K562 (cell line): ENCODE results near the gene SHANK3. TPM values are rescaled to one million over a fixed set of nuclear protein-coding genes. Genes with fewer than 3 reads are reported as not detected.

Source experiments
- ATAC-seq: fragments of 200-7000 bp; cut with Tn5 transposase; 3 replicates; pipeline ENCODE4 v1.9.1; 2020; ENCODE audit warnings: moderate library complexity
- BruUV-seq: library from RNA; stranded (reverse); fragments of 400-500 nt; replicated peaks from 2 replicates; lab custom pipeline; 2021; lab: Mats Ljungman, UMichigan
- CTCF ChIA-PET: fragments of 300-600 bp; formaldehyde crosslinking; extraction: SDS; loops from one replicate; lab custom pipeline; 2021; ENCODE audit warnings: low intra/inter-chr PET ratio; lab: Yijun Ruan, JAX
- POLR2A ChIA-PET: fragments of 300-600, 350-650 bp; sonication (Branson Sonifier 250); formaldehyde crosslinking; extraction: SDS; loops from one replicate; lab custom pipeline; 2021; ENCODE audit warnings: antibody characterized with exemption, inconsistent platforms; lab: Yijun Ruan, JAX
- DNase-seq, 4 experiments: peaks; one replicate each; pipeline versions ENCODE4 v3.0.0 to v3.0.0-alpha.2; 2011 to 2018; ENCODE audit warnings: low spot score in 3 of 4, mixed read lengths in 3 of 4; ENCODE audit errors: extremely low read depth in 1 of 4
- FAIRE-seq: peaks from 2 replicates; lab custom pipeline; 2011; peaks lifted over from hg19 to GRCh38; lab: Jason Lieb, UNC
- H2AFZ ChIP-seq: 2 replicates; pipeline ENCODE4 v1.6.0; 2011; ENCODE audit warnings: low read depth, low read length, control low read depth, inconsistent platforms
- H3K27ac ChIP-seq: fragments of 200-600 bp; 3 replicates; pipeline ENCODE4 v1.8.0; 2011; ENCODE audit warnings: low read depth, mild to moderate bottlenecking, control low read depth, inconsistent platforms, low read length, moderate library complexity, mixed read lengths; ENCODE audit errors: extremely low read depth
- H3K27me3 ChIP-seq, 2 experiments: fragments of 300-600 bp in 1 of 2; 2 replicates in 1 of 2; 3 replicates in 1 of 2; pipeline versions ENCODE4 v1.6.0 to v1.8.0; 2011; ENCODE audit warnings: inconsistent platforms in 2 of 2, low read length in 2 of 2, mild to moderate bottlenecking in 1 of 2, mixed read lengths in 1 of 2, moderate library complexity in 1 of 2; ENCODE audit not compliant: control insufficient read depth in 2 of 2, insufficient read depth in 2 of 2
- H3K36me3 ChIP-seq: fragments of 300-600 bp; 3 replicates; pipeline ENCODE4 v1.8.0; 2011; ENCODE audit warnings: mild to moderate bottlenecking, low read length, inconsistent platforms; ENCODE audit not compliant: control insufficient read depth, insufficient read depth
- H3K4me1 ChIP-seq, 2 experiments: fragments of 200-600 bp in 1 of 2; replicated peaks in 1 of 2; 2 replicates in 1 of 2; 3 replicates in 1 of 2; pipeline versions ENCODE4 v1.5.1 to v1.8.0; 2011; ENCODE audit warnings: inconsistent platforms in 2 of 2, low read length in 2 of 2, mild to moderate bottlenecking in 1 of 2, mixed read lengths in 1 of 2, moderate library complexity in 1 of 2; ENCODE audit not compliant: control insufficient read depth in 2 of 2, insufficient read depth in 2 of 2
- H3K4me2 ChIP-seq: 2 replicates; pipeline ENCODE4 v1.6.1; 2011; ENCODE audit warnings: low read length, control low read depth, inconsistent platforms, mixed read lengths; ENCODE audit not compliant: insufficient read depth
- H3K4me3 ChIP-seq: fragments of 200-600 bp; sonication (generic), shearing (Covaris generic); 2 replicates; pipeline ENCODE4 v1.5.1; 2016; ENCODE audit warnings: control low read depth, inconsistent platforms
- H3K79me2 ChIP-seq: fragments of 200-600 bp; 3 replicates; pipeline ENCODE4 v1.8.0; 2011; ENCODE audit warnings: low read length, inconsistent platforms; ENCODE audit not compliant: control insufficient read depth, insufficient read depth
- H3K9ac ChIP-seq, 2 experiments: 2 replicates each; pipeline versions ENCODE4 v1.6.0 to v1.6.1; 2011; ENCODE audit warnings: low read depth in 2 of 2, low read length in 2 of 2, control low read depth in 1 of 2, inconsistent platforms in 1 of 2, mild to moderate bottlenecking in 1 of 2, mixed read lengths in 1 of 2; ENCODE audit not compliant: insufficient read depth in 1 of 2
- H3K9me1 ChIP-seq: one replicate; pipeline ENCODE4 v1.6.0; 2011; ENCODE audit warnings: inconsistent platforms, mild to moderate bottlenecking, low read length, moderate library complexity; ENCODE audit not compliant: control insufficient read depth, insufficient read depth
- H3K9me3 ChIP-seq: replicated peaks from 2 replicates; pipeline ENCODE4 v1.5.1; 2011; ENCODE audit warnings: low read depth, low read length, inconsistent platforms; ENCODE audit not compliant: control insufficient read depth, insufficient read depth
- H4K20me1 ChIP-seq: replicated peaks from 2 replicates; pipeline ENCODE4 v1.6.1; 2011; ENCODE audit warnings: low read length, inconsistent platforms, mixed read lengths; ENCODE audit not compliant: control insufficient read depth, insufficient read depth
- KAT8 ChIP-seq: fragments of 450-650 bp; IDR thresholded peaks from 2 replicates; pipeline ENCODE4 v1.6.1; 2016; ENCODE audit warnings: low read depth, mild to moderate bottlenecking
- RBM22 ChIP-seq: fragments of 200-400 bp; formaldehyde crosslinking; IDR thresholded peaks from 2 replicates; pipeline ENCODE4 v1.6.1; 2018; ENCODE audit warnings: low read length, low read depth; ENCODE audit not compliant: poor library complexity, severe bottlenecking
- STAT5B ChIP-seq: fragments of 250-450 bp; sonication (Bioruptor Pico); IDR thresholded peaks from 2 replicates; pipeline ENCODE4 v1.8.0; 2021; ENCODE audit warnings: mild to moderate bottlenecking, inconsistent platforms
- ZNF212 ChIP-seq: fragments of 450-650 bp; formaldehyde crosslinking; IDR thresholded peaks from 2 replicates; pipeline ENCODE4 v1.4.0; 2020; ENCODE audit warnings: mild to moderate bottlenecking
- WGBS: fragments of 100-300 bp; shearing (Covaris generic); methylation state at CpG from one replicate; pipeline ENCODE4 v1.1.6; 2016; ENCODE audit warnings: low coverage, mixed read lengths; ENCODE audit not compliant: insufficient coverage; ENCODE audit errors: missing lambda C conversion rate; 5-methylcytosine and 5-hydroxymethylcytosine counted together
- in situ Hi-C: fragments of 300-500 bp; cut with MboI; formaldehyde crosslinking; loops from 4 replicates; pipeline ENCODE4 v1.15.0; 2018; ENCODE audit warnings: inconsistent platforms, mixed read lengths
- intact Hi-C: fragments of 100-400 bp; cut with micrococcal nuclease; formaldehyde crosslinking; loops from 2 replicates; pipeline ENCODE4 v1.14.2; 2022
- polyA plus RNA-seq, 8 experiments: library from polyadenylated mRNA; depleted of rRNA in 4 of 8; stranded (reverse) in 5 of 8; unstranded in 3 of 8; fragments of >200 nt; fragmentation: Nextera tagmentation in 2 of 8; fragmentation: Illumina TruSeq in 1 of 8; extraction: Ambion mirVana in 2 of 8; extraction: Trizol in 1 of 8; gene quantifications; 2 replicates each; pipeline versions ENCODE4 v1.2.1 to v1.2.3, GENCODE V29; 2011 to 2014; ENCODE audit warnings: inconsistent platforms in 1 of 8, missing spikeins in 1 of 8
- total RNA-seq, 7 experiments: library from RNA; depleted of rRNA in 6 of 7; stranded (reverse); fragments of >200 nt in 6 of 7; fragmentation: Illumina TruSeq in 2 of 7; extraction: Trizol in 2 of 7; gene quantifications; 2 replicates each; pipeline versions ENCODE4 v1.2.1 to v1.2.3, GENCODE V29; 2011 to 2021; ENCODE audit warnings: low replicate concordance in 1 of 7

SHANK3 gene
- total and polyA plus RNA-seq, 9 of the 15 experiments (the other 6 are each of a cell fraction or from before 2014, with no cell fraction given) = 0.01 to 0.07 (median 0.03) TPM; not detected in 6

DNA sequence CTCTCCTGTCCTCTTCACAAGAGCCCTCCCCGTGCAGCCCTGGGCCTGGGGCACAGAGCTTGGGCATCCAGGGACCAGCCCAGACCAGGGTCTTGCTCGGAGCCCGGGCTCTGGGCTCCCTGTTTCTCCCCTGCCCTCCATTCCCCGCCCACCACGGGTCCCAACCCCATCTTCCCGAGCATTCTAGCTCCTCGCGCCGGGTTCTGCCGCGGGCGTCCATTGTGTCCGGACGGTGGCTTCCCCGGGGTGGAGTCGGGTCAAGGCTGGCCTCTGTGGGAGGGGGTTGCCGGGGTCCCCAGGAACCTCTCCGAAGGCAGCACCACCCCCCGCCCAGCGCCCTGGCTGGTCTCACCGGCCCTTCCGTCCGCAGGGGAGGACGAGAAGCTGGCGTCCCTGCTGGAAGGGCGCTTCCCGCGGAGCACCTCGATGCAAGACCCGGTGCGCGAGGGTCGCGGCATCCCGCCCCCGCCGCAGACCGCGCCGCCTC is 47.2 kb downstream of the SHANK3 start:
- H4K20me1 ChIP-seq = 0 out of 2 replicates have a peak, but pooled peaks cover 5% of the 10 kb centered on the region
- ATAC-seq (no peak), FAIRE-seq (no peak), DNase-seq (no peak)
- POLR2A ChIA-PET = no interaction called here
- no peak overlapping the region for H3K4me2 ChIP-seq
- no peaks in the 10 kb centered on the region for H3K9me1 ChIP-seq
- no TSS peak for BruUV-seq
- H3K36me3 ChIP-seq = no peaks in the 10 kb centered on the region
- no peak for TF ChIP-seq KAT8
- no peak for TF ChIP-seq STAT5B (CRISPR knock-in tag)
- TF ChIP-seq ZNF212 = no peak
- TF ChIP-seq RBM22 = no peak
- peaks cover 14 to 72% of the 10 kb centered on the region in 2 experiments; a peak in 3 of 5 replicates for H3K27me3 ChIP-seq
- no peak overlapping the region for H3K9ac ChIP-seq
- no peak overlapping the region for H3K27ac ChIP-seq
- 0% methylated on average over 2 of the region's 40 CpGs for WGBS
- peaks cover 0 to 3% of the 10 kb centered on the region in 2 experiments; a peak in 1 of 5 replicates for H3K4me1 ChIP-seq
- no peak overlapping the region for H2AFZ ChIP-seq
- no peak overlapping the region for H3K4me3 ChIP-seq
- in situ Hi-C loops = no loop called here
- no peaks in the 10 kb centered on the region for H3K79me2 ChIP-seq
- CTCF ChIA-PET = no interaction called here
- intact Hi-C loops = no loop called here
- H3K9me3 ChIP-seq = no peaks in the 10 kb centered on the region
